Measurements from ENCODE around the gene DUOXA2. TPM values are rescaled to one million over a fixed set of nuclear protein-coding genes. Genes with fewer than 3 reads are reported as not detected.

The DUOXA2 gene
- total and polyA plus RNA-seq, 2 experiments from 2014 or later, result not detected

- no peaks in the 10 kb centered on the region for H3K9me3 ChIP-seq (ENCODE audit: low read depth)
- TF ChIP-seq, protein P1, sequence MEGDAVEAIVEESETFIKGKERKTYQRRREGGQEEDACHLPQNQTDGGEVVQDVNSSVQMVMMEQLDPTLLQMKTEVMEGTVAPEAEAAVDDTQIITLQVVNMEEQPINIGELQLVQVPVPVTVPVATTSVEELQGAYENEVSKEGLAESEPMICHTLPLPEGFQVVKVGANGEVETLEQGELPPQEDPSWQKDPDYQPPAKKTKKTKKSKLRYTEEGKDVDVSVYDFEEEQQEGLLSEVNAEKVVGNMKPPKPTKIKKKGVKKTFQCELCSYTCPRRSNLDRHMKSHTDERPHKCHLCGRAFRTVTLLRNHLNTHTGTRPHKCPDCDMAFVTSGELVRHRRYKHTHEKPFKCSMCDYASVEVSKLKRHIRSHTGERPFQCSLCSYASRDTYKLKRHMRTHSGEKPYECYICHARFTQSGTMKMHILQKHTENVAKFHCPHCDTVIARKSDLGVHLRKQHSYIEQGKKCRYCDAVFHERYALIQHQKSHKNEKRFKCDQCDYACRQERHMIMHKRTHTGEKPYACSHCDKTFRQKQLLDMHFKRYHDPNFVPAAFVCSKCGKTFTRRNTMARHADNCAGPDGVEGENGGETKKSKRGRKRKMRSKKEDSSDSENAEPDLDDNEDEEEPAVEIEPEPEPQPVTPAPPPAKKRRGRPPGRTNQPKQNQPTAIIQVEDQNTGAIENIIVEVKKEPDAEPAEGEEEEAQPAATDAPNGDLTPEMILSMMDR (IDR thresholded peaks at IDR 0.05; ENCODE audit: low read depth, low read length), result no peak
- DNase-seq (ENCODE audit: low read depth in 1 of 2, low spot score in 1 of 2), result no peak
- no peaks in the 10 kb centered on the region for H3K4me1 ChIP-seq (ENCODE audit: low read depth)
- no peaks in the 10 kb centered on the region for H3K36me3 ChIP-seq
- peaks cover 93% of the 10 kb centered on the region for H3K27me3 ChIP-seq
- no peak overlapping the region for H3K27ac ChIP-seq
- no peak overlapping the region for H3K4me3 ChIP-seq
Observed at GRCh38 chr15:45118996-45119395, 4.9 kb downstream of the DUOXA2 start.

DNA sequence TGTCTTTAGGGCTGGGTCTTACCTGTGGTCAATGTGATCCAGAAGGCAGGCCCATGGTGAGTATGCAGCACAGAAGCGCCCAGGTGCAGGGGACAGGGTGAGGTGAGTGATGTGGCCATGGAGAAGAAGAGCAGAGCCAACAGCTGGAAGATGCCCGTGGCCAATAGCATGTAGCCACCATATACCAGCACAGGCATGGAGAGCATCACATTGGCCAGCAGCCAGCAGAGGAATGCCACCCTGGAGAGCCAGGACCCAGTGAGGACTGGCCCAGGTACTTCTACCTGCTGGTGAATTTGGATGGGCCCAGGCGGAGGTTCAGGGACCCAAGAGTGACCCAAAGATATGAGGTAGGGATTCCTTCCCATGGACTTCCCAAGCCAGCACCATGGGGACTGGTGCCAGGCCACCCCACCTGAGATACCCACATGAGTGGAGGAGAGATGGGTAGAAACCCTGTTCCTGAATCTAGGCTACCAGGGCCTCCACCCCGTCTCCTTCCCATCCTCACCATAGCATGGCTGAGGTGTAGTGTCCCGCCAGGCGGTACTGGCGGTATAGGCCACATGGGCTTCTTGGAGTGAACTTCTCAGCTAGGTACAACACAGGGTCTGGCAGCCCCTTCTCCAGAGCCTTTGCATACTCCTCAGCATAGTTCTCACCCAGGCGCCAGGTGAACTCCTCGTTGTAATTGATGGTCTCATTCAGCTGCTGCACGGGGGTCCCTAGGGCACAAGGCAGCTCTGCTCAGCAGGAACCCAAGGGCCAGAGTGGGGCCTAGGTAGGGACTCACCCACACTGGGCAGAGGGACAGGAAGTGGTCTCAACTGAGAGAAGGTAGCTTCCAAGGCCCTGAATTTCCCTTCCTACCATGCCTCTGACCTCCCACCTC is 6.2 kb downstream of the DUOXA2 start:
- Histone ChIP-seq H3K27ac (no peak overlapping the region), H3K4me3 (no peak overlapping the region), H3K27me3 (peaks cover 93% of the 10 kb centered on the region), H3K9me3 (ENCODE audit: low read depth) (no peaks in the 10 kb centered on the region), H3K4me1 (ENCODE audit: low read depth) (no peaks in the 10 kb centered on the region), H3K36me3 (no peaks in the 10 kb centered on the region)
- DNase-seq (ENCODE audit: low read depth in 1 of 2, low spot score in 1 of 2), result no peak
- TF ChIP-seq, protein P1 (IDR thresholded peaks at IDR 0.05; ENCODE audit: low read depth, low read length), result no peak

DNA sequence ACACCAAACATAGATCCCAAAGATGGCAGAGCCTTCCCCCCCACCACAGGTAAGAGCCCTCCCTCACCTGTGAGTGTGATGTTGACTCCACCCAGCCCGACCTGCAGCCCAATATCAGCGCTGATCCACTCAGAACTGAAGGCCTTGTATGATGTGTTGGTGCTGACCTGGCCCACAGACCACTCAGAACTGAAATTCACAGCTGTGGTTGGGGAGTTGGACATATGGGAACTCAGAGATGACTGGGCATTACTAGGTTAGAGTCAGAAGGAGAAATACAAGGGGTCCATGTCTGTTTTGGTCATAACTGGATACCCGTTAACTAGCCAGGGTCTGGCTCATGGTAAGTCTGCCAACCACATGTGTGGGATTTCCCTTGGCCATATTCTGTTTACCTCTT is 6.9 kb downstream of the DUOXA2 start:
- Histone ChIP-seq H3K9me3 (ENCODE audit: low read depth) (no peaks in the 10 kb centered on the region), H3K27ac (no peak overlapping the region), H3K27me3 (peaks cover 93% of the 10 kb centered on the region), H3K4me1 (ENCODE audit: low read depth) (no peaks in the 10 kb centered on the region), H3K36me3 (no peaks in the 10 kb centered on the region), H3K4me3 (no peak overlapping the region)
- TF ChIP-seq, protein P1 (IDR thresholded peaks at IDR 0.05; ENCODE audit: low read depth, low read length), result no peak
- DNase-seq (ENCODE audit: low read depth in 1 of 2, low spot score in 1 of 2), result no peak

GRCh38 chr15:45121706-45122417 is 7.7 kb downstream of the DUOXA2 start:
- H3K36me3 ChIP-seq, result no peaks in the 10 kb centered on the region
- TF ChIP-seq, protein P1 (IDR thresholded peaks at IDR 0.05; ENCODE audit: low read depth, low read length), result no peak
- H3K27ac ChIP-seq, result no peak overlapping the region
- H3K27me3 ChIP-seq, result peaks cover 93% of the 10 kb centered on the region
- no peaks in the 10 kb centered on the region for H3K9me3 ChIP-seq (ENCODE audit: low read depth)
- peak in 1 of 2 donors; percentile 72 for DNase-seq (ENCODE audit: low read depth in 1 of 2, low spot score in 1 of 2)
- no peak overlapping the region for H3K4me3 ChIP-seq
- no peaks in the 10 kb centered on the region for H3K4me1 ChIP-seq (ENCODE audit: low read depth)

DNA sequence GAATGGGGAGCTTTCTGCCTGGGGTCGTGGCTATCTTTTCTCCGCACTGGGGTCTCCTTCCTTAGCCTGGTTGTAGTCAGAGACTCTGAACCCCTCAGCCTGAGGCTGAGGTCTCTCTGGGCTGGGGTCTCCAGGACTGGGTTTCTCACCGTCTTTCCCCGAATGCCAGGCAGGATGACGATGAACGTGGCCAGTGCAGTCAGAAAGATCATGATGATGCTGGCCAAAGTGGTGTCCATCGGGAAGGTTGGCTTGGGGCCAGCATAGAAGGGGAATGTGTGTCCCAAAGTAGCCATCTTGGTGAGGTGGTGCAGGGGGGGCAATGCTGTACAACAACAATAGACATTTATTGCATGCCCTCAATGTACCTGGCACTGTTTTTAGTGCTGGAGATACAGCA is 8.6 kb downstream of the DUOXA2 start:
- DNase-seq (ENCODE audit: low read depth in 1 of 2, low spot score in 1 of 2), result no peak
- Histone ChIP-seq H3K27ac (no peak overlapping the region), H3K36me3 (no peaks in the 10 kb centered on the region), H3K27me3 (peaks cover 93% of the 10 kb centered on the region), H3K9me3 (ENCODE audit: low read depth) (no peaks in the 10 kb centered on the region), H3K4me1 (ENCODE audit: low read depth) (no peaks in the 10 kb centered on the region), H3K4me3 (no peak overlapping the region)
- TF ChIP-seq, protein P1 (IDR thresholded peaks at IDR 0.05; ENCODE audit: low read depth, low read length), result no peak

All from cardiac muscle cell (in vitro differentiated cells and primary cell).